GM10248 (cell line): ENCODE results near the gene PCDHA12.

ENCODE experiments used
- CTCF ChIA-PET: fragments of 300-600 bp; sonication (Branson Sonifier 250); formaldehyde crosslinking; extraction: SDS; loops from one replicate; lab custom pipeline; 2021; ENCODE audit warnings: antibody characterized with exemption; lab: Yijun Ruan, JAX
- POLR2A ChIA-PET: fragments of 350-650 bp; sonication (Branson Sonifier 250); formaldehyde crosslinking; extraction: SDS; loops from one replicate; lab custom pipeline; 2020; ENCODE audit warnings: antibody characterized with exemption; lab: Yijun Ruan, JAX
- DNase-seq: peaks from one replicate; pipeline ENCODE4 v3.0.0; 2012; ENCODE audit errors: extremely low spot score
- TF ChIP-seq, protein P1 (sequence below): IDR thresholded peaks from 2 replicates; pipeline ENCODE4 v1.5.1; 2012; ENCODE audit warnings: mild to moderate bottlenecking, low read depth; ENCODE audit errors: extremely low read depth, missing control alignments, control extremely low read depth

PCDHA12 gene

DNA sequence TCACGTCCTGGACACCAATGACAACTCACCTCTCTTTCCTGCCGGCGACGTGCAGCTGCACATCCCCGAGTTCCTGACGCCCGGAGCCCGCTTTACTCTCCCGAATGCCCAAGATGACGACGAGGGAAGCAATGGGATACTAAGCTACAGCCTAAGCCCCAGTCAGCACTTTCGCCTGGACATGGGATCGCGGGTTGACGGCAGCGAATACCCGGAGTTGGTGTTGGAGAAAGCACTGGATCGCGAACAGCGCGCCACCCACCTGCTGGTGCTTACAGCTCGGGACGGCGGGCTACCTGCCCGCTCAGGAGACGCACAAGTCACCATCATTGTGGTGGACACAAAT, 52.1 kb downstream of the PCDHA12 start:
- TF ChIP-seq, protein P1, sequence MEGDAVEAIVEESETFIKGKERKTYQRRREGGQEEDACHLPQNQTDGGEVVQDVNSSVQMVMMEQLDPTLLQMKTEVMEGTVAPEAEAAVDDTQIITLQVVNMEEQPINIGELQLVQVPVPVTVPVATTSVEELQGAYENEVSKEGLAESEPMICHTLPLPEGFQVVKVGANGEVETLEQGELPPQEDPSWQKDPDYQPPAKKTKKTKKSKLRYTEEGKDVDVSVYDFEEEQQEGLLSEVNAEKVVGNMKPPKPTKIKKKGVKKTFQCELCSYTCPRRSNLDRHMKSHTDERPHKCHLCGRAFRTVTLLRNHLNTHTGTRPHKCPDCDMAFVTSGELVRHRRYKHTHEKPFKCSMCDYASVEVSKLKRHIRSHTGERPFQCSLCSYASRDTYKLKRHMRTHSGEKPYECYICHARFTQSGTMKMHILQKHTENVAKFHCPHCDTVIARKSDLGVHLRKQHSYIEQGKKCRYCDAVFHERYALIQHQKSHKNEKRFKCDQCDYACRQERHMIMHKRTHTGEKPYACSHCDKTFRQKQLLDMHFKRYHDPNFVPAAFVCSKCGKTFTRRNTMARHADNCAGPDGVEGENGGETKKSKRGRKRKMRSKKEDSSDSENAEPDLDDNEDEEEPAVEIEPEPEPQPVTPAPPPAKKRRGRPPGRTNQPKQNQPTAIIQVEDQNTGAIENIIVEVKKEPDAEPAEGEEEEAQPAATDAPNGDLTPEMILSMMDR = no peak
- DNase-seq = no peak
- ChIA-PET CTCF (no interaction called here), POLR2A (no interaction called here)
